Measurements from ENCODE around the gene ADAM10. TPM values are rescaled to one million over a fixed set of nuclear protein-coding genes. Genes with fewer than 3 reads are reported as not detected.

The ADAM10 gene
- total and polyA plus RNA-seq, 2 of the 4 experiments (the other 2 are of a cell fraction), result 110 to 185 TPM

- Histone ChIP-seq H3K56ac (ENCODE audit: extremely low read depth, insufficient read depth, low read length) (no peak overlapping the region), H3K79me1 (ENCODE audit: low read depth in 1 of 2, low read length in 2 of 2) (no peaks in the 10 kb centered on the region; a peak in 1 of 4 replicates), H3K14ac (replicated peaks; ENCODE audit: low read depth, low read length) (no peak overlapping the region), H4K8ac (ENCODE audit: low read depth in 2 of 2, low read length in 2 of 2) (no peak overlapping the region), H4K5ac (ENCODE audit: low read depth, low read length) (no peak overlapping the region), H3K4me1 (ENCODE audit: control insufficient read depth, insufficient read depth, low read length) (peaks cover 5% of the 10 kb centered on the region; the same call in 1 of the 2 replicates), H2BK120ac (ENCODE audit: low read depth, low read length) (no peak overlapping the region), H3K23ac (ENCODE audit: low read depth, low read length) (no peak overlapping the region), H3K27ac (ENCODE audit: insufficient read depth, low read length) (no peak overlapping the region), H2BK20ac (ENCODE audit: low read depth, low read length) (no peak overlapping the region), H2AFZ (replicated peaks; ENCODE audit: low read length, poor library complexity) (no peak overlapping the region), H2AK9ac (replicated peaks; ENCODE audit: low read depth, low read length, poor library complexity) (no peak overlapping the region), H3K4me2 (ENCODE audit: low read depth, low read length) (no peak overlapping the region), H2BK15ac (ENCODE audit: low read depth, low read length) (no peak overlapping the region), H3K9me1 (ENCODE audit: insufficient read depth, low read length) (peaks cover 2% of the 10 kb centered on the region; the same call in 1 of the 2 replicates), H3K18ac (ENCODE audit: low read depth, low read length) (no peak overlapping the region), H3K4ac (ENCODE audit: low read depth, low read length) (no peak overlapping the region), H4K20me1 (ENCODE audit: insufficient read depth, low read length) (no peaks in the 10 kb centered on the region), H3K36me3 (ENCODE audit: control insufficient read depth, insufficient read depth, low read length) (no peaks in the 10 kb centered on the region), H3K4me3 (ENCODE audit: insufficient read depth, low read depth, low read length) (no peak overlapping the region), H3K9me3 (ENCODE audit: control insufficient read depth, insufficient read depth, low read length) (peaks cover 2% of the 10 kb centered on the region; the same call in 1 of the 2 replicates), H2BK5ac (ENCODE audit: low read depth, low read length, poor library complexity, severe bottlenecking) (no peak overlapping the region), H3K9ac (ENCODE audit: low read depth, low read length) (no peak overlapping the region), H2AK5ac (ENCODE audit: low read depth, low read length) (no peak overlapping the region; the same call in 1 of the 2 replicates), H4K91ac (ENCODE audit: insufficient read depth, low read depth, low read length) (no peak overlapping the region), H3K27me3 (ENCODE audit: control insufficient read depth, insufficient read depth, low read length) (no peaks in the 10 kb centered on the region)
- BruUV-seq (replicated peaks), result no TSS peak
- TF ChIP-seq BHLHE40 (IDR thresholded peaks at IDR 0.05; ENCODE audit: low read depth, low read length), result no peak
- TF ChIP-seq CHD1 (IDR thresholded peaks at IDR 0.05; ENCODE audit: low read depth, low read length), result no peak
- dilution Hi-C loops (cut with HindIII; ENCODE audit: low sequenced_read_pairs, unreplicated experiment), result no loop called here
- intact Hi-C loops (cut with micrococcal nuclease), result no loop called here
- CTCF ChIA-PET, result interaction anchor here (0.6 kb wide), 1 partner anchor 247 kb away, joined by 3 read pairs; no protein-coding TSS in a partner anchor
- DNase-seq (no peak), ATAC-seq (ENCODE audit: low read depth) (no peak)
- WGBS, 2 experiments (ENCODE audit: extremely low coverage in 2 of 2, insufficient read length in 1 of 2), result 100% methylated on average over 1 of the region's 5 CpGs; no CpG with 5 or more reads in 1 of the 2 experiments
- POLR2A ChIA-PET (ENCODE audit: unreplicated experiment), result no interaction called here
- in situ Hi-C loops (cut with MboI; ENCODE audit: low sequenced_read_pairs), result no loop called here
Measured at GRCh38 chr15:58585693-58586443, 163.6 kb downstream of the ADAM10 start.
